ENCODE data around the gene UBE2V1. TPM values are rescaled to one million over a fixed set of nuclear protein-coding genes. Genes with fewer than 3 reads are reported as not detected.

Gene UBE2V1
- total RNA-seq, 2 experiments from 2014 or later = 111 to 144 TPM

GRCh38 chr20:50052550-50053361 lies 60.2 kb downstream of the UBE2V1 start:
- Mint-ChIP-seq H3K4me1 (peaks cover 10% of the 10 kb centered on the region), H3K36me3 (ENCODE audit: low read depth) (no peaks in the 10 kb centered on the region), H3K9me3 (no peaks in the 10 kb centered on the region), H3K27ac (no peak overlapping the region), H3K4me3 (no peak overlapping the region), H3K27me3 (peaks cover 8% of the 10 kb centered on the region)
- no peak for DNase-seq
- CTCF ChIA-PET = interaction anchor here (1.3 kb wide), 1 partner anchor 19 kb away, joined by 3 read pairs; no protein-coding TSS in a partner anchor
- POLR2A ChIA-PET = no interaction called here

GRCh38 chr20:50050660-50051308 lies 62.2 kb downstream of the UBE2V1 start:
- no peaks in the 10 kb centered on the region for H3K36me3 Mint-ChIP-seq (ENCODE audit: low read depth)
- CTCF ChIA-PET = interaction anchor here (0.5 kb wide), 1 partner anchor 28 kb away, joined by 6 read pairs; no protein-coding TSS in a partner anchor
- POLR2A ChIA-PET = no interaction called here
- peaks cover 2% of the 10 kb centered on the region for H3K9me3 Mint-ChIP-seq
- H3K27me3 Mint-ChIP-seq = peaks cover 11% of the 10 kb centered on the region
- no peak overlapping the region for H3K27ac Mint-ChIP-seq
- peaks cover 10% of the 10 kb centered on the region for H3K4me1 Mint-ChIP-seq
- no peak for DNase-seq
- H3K4me3 Mint-ChIP-seq = no peak overlapping the region

- H3K4me1 Mint-ChIP-seq = peaks cover 10% of the 10 kb centered on the region
- peaks cover 4% of the 10 kb centered on the region for H3K9me3 Mint-ChIP-seq
- no peaks in the 10 kb centered on the region for H3K36me3 Mint-ChIP-seq (ENCODE audit: low read depth)
- no peak overlapping the region for H3K4me3 Mint-ChIP-seq
- no peak for DNase-seq
- CTCF ChIA-PET = no interaction called here
- H3K27me3 Mint-ChIP-seq = peaks cover 13% of the 10 kb centered on the region
- POLR2A ChIA-PET = no interaction called here
- no peak overlapping the region for H3K27ac Mint-ChIP-seq
Measured at GRCh38 chr20:50050214-50050613, 62.7 kb downstream of the UBE2V1 start.

GRCh38 chr20:50049442-50050026 lies 63.4 kb downstream of the UBE2V1 start:
- peaks cover 10% of the 10 kb centered on the region for H3K4me1 Mint-ChIP-seq
- POLR2A ChIA-PET = interaction anchor here (0.6 kb wide), 1 partner anchor 90 kb away, joined by 7 read pairs; no protein-coding TSS in a partner anchor
- CTCF ChIA-PET = no interaction called here
- no peak overlapping the region for H3K4me3 Mint-ChIP-seq
- no peak overlapping the region for H3K27ac Mint-ChIP-seq
- H3K9me3 Mint-ChIP-seq = peaks cover 4% of the 10 kb centered on the region
- no peaks in the 10 kb centered on the region for H3K36me3 Mint-ChIP-seq (ENCODE audit: low read depth)
- peaks cover 13% of the 10 kb centered on the region for H3K27me3 Mint-ChIP-seq
- no peak for DNase-seq

GRCh38 chr20:50048420-50049166 lies 64.4 kb downstream of the UBE2V1 start:
- Mint-ChIP-seq H3K4me3 (no peak overlapping the region), H3K4me1 (peaks cover 10% of the 10 kb centered on the region), H3K27me3 (peaks cover 13% of the 10 kb centered on the region), H3K9me3 (peaks cover 4% of the 10 kb centered on the region), H3K36me3 (ENCODE audit: low read depth) (no peaks in the 10 kb centered on the region), H3K27ac (no peak overlapping the region)
- DNase-seq = peak; percentile 16
- ChIA-PET POLR2A (no interaction called here), CTCF (interaction anchor here (0.6 kb wide), 2 partner anchors 9 to 23 kb away, joined by 3 read pairs; no protein-coding TSS in a partner anchor)

- Mint-ChIP-seq H3K4me3 (no peak overlapping the region), H3K4me1 (peaks cover 13% of the 10 kb centered on the region), H3K9me3 (peaks cover 4% of the 10 kb centered on the region), H3K27ac (peak overlapping the region; percentile 60), H3K36me3 (ENCODE audit: low read depth) (no peaks in the 10 kb centered on the region), H3K27me3 (peaks cover 11% of the 10 kb centered on the region)
- DNase-seq = no peak
- ChIA-PET POLR2A (no interaction called here), CTCF (interaction anchor here (0.7 kb wide), 1 partner anchor 12 kb away, joined by 3 read pairs; no protein-coding TSS in a partner anchor)
Measured at GRCh38 chr20:50044353-50044960, 68.5 kb downstream of the UBE2V1 start.

- Mint-ChIP-seq H3K36me3 (ENCODE audit: low read depth) (no peaks in the 10 kb centered on the region), H3K27ac (no peak overlapping the region), H3K27me3 (peaks cover 11% of the 10 kb centered on the region), H3K4me1 (peaks cover 10% of the 10 kb centered on the region), H3K9me3 (peaks cover 4% of the 10 kb centered on the region), H3K4me3 (no peak overlapping the region)
- DNase-seq = no peak
- ChIA-PET POLR2A (no interaction called here), CTCF (interaction anchor here (0.7 kb wide), 1 partner anchor 13 kb away, joined by 3 read pairs; no protein-coding TSS in a partner anchor)
Measured at GRCh38 chr20:50043573-50044352, 69.2 kb downstream of the UBE2V1 start.

GRCh38 chr20:50042370-50043313 lies 70.3 kb downstream of the UBE2V1 start:
- ChIA-PET CTCF (interaction anchor here (0.6 to 2.7 kb wide), 2 partner anchors 29 to 785 kb away, joined by 3 to 7 read pairs; no protein-coding TSS in a partner anchor), POLR2A (no interaction called here)
- Mint-ChIP-seq H3K4me1 (peaks cover 3% of the 10 kb centered on the region), H3K9me3 (peaks cover 4% of the 10 kb centered on the region), H3K27me3 (peaks cover 5% of the 10 kb centered on the region), H3K36me3 (ENCODE audit: low read depth) (no peaks in the 10 kb centered on the region), H3K27ac (no peak overlapping the region), H3K4me3 (no peak overlapping the region)
- DNase-seq = no peak

- Mint-ChIP-seq H3K36me3 (ENCODE audit: low read depth) (no peaks in the 10 kb centered on the region), H3K27ac (no peak overlapping the region), H3K27me3 (peaks cover 2% of the 10 kb centered on the region), H3K4me1 (peaks cover 3% of the 10 kb centered on the region), H3K9me3 (peaks cover 4% of the 10 kb centered on the region), H3K4me3 (no peak overlapping the region)
- DNase-seq = no peak
- CTCF ChIA-PET = interaction anchor here (2.7 kb wide), 1 partner anchor 30 kb away, joined by 7 read pairs; no protein-coding TSS in a partner anchor
- POLR2A ChIA-PET = no interaction called here
Measured at GRCh38 chr20:50041246-50041873, 71.6 kb downstream of the UBE2V1 start.

GRCh38 chr20:50040432-50041245 lies 72.3 kb downstream of the UBE2V1 start:
- no peaks in the 10 kb centered on the region for H3K36me3 Mint-ChIP-seq (ENCODE audit: low read depth)
- peaks cover under 1% of the 10 kb centered on the region for H3K27me3 Mint-ChIP-seq
- no peak overlapping the region for H3K4me3 Mint-ChIP-seq
- no peak for DNase-seq
- POLR2A ChIA-PET = no interaction called here
- CTCF ChIA-PET = interaction anchor here (2.7 kb wide), 1 partner anchor 31 kb away, joined by 7 read pairs; no protein-coding TSS in a partner anchor
- peaks cover under 1% of the 10 kb centered on the region for H3K9me3 Mint-ChIP-seq
- H3K4me1 Mint-ChIP-seq = peaks cover 3% of the 10 kb centered on the region
- H3K27ac Mint-ChIP-seq = no peak overlapping the region

All from activated CD4-positive, alpha-beta T cell treated with anti-CD3 and anti-CD28 coated beads, Interleukin-2, amount 10 ng/mL, durations not matched to agents 7 days and 5 days (primary cell).